ENCODE data around the gene LRATD1. TPM values are rescaled to one million over a fixed set of nuclear protein-coding genes. Genes with fewer than 3 reads are reported as not detected.

LRATD1 gene
- total and polyA plus RNA-seq, 10 of the 15 experiments (the other 5 are each of a cell fraction or from before 2014, with no cell fraction given): 0.02 TPM; not detected in 9

DNA sequence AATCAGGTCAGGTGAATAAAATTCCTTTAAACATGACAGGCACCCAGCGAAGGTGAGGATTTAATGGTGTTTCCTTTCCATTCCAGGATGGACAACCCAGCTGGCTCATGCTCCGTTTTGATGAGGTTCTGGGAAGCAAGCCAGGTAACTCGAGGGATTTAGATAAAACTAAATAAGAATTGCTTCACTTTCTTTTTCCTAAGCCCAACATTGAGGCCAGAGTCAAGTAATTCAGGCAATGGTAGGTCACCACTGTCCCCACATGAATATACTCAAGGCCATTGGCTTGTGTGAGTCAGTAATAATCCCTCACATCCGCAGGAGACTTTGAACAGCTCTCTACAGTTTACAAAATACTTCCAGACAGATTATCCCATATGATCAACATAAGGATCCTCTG, 16.2 kb upstream of the LRATD1 start:
- ChIA-PET POLR2A (no interaction called here), SMC1A (ENCODE audit: uncharacterized antibody, unreplicated experiment) (interaction anchor here (0.9 kb wide), 1 partner anchor 8 kb away, joined by 3 read pairs; no protein-coding TSS in a partner anchor), RAD21 (ENCODE audit: unreplicated experiment) (no interaction called here), CTCF (no interaction called here)
- Histone ChIP-seq H3K9me3 (replicated peaks; ENCODE audit: control insufficient read depth, insufficient read depth, low read length) (no peaks in the 10 kb centered on the region), H3K9ac (ENCODE audit: control insufficient read depth, insufficient read depth, low read length) (no peak overlapping the region), H3K27ac (ENCODE audit: control insufficient read depth, insufficient read depth) (no peak overlapping the region), H4K20me1 (ENCODE audit: control insufficient read depth, insufficient read depth) (no peaks in the 10 kb centered on the region), H3K4me3 (no peak overlapping the region), H3K4me2 (ENCODE audit: control insufficient read depth, insufficient read depth) (no peak overlapping the region), H2AFZ (ENCODE audit: control insufficient read depth, low read depth, low read length) (no peak overlapping the region), H3K79me2 (ENCODE audit: control insufficient read depth, insufficient read depth, low read length) (no peaks in the 10 kb centered on the region), H3K36me3 (ENCODE audit: control insufficient read depth in 2 of 2, insufficient read depth in 2 of 2, low read length in 1 of 2) (no peaks in the 10 kb centered on the region), H3K27me3 (replicated peaks in 1 of 2; ENCODE audit: control insufficient read depth in 2 of 2, insufficient read depth in 2 of 2, low read length in 1 of 2) (no peaks in the 10 kb centered on the region), H3K4me1 (ENCODE audit: control insufficient read depth, insufficient read depth, low read length) (no peaks in the 10 kb centered on the region)
- in situ Hi-C loops (cut with MboI) (no loop called here), intact Hi-C loops (cut with micrococcal nuclease; ENCODE audit: unreplicated experiment) (no loop called here)
- FAIRE-seq: no peak
- no peak for ATAC-seq
- no TSS peak for BruUV-seq (replicated peaks)
- no peak for DNase-seq (ENCODE audit: low read depth, low spot score)
- 9% methylated on average over 4 of the region's 4 CpGs for WGBS (ENCODE audit: insufficient coverage, insufficient replicate concordance, low lambda C conversion rate, missing lambda C conversion rate)
- TF ChIP-seq CREM (IDR thresholded peaks at IDR 0.05; ENCODE audit: low read depth) (no peak), MYB (IDR thresholded peaks at IDR 0.05; ENCODE audit: borderline replicate concordance, low read depth, low read length) (no peak), ETV6 (conservative IDR thresholded peaks at IDR 0.05 in 1 of 2, IDR thresholded peaks at IDR 0.05 in 1 of 2; ENCODE audit: borderline replicate concordance in 1 of 2, low read depth in 1 of 2) (no peak), POLR2AphosphoS2 (IDR thresholded peaks at IDR 0.05; ENCODE audit: low read depth, low read length) (no peak), RB1 (IDR thresholded peaks at IDR 0.05; ENCODE audit: borderline replicate concordance) (no peak), TAF1 (IDR thresholded peaks at IDR 0.05; ENCODE audit: borderline replicate concordance, low read depth, low read length) (no peak), SMC3 (IDR thresholded peaks at IDR 0.05; ENCODE audit: borderline replicate concordance, low read length) (no peak), SIX5 (IDR thresholded peaks at IDR 0.05; ENCODE audit: low read depth, low read length, severe bottlenecking) (no peak), PAX8 (IDR thresholded peaks at IDR 0.05) (no peak), TARDBP (IDR thresholded peaks at IDR 0.05; ENCODE audit: borderline replicate concordance) (no peak), RELA (IDR thresholded peaks at IDR 0.05; ENCODE audit: borderline replicate concordance, partially characterized antibody) (no peak), IKZF2 (IDR thresholded peaks at IDR 0.05) (no peak)
- TF ChIP-seq, protein P1, sequence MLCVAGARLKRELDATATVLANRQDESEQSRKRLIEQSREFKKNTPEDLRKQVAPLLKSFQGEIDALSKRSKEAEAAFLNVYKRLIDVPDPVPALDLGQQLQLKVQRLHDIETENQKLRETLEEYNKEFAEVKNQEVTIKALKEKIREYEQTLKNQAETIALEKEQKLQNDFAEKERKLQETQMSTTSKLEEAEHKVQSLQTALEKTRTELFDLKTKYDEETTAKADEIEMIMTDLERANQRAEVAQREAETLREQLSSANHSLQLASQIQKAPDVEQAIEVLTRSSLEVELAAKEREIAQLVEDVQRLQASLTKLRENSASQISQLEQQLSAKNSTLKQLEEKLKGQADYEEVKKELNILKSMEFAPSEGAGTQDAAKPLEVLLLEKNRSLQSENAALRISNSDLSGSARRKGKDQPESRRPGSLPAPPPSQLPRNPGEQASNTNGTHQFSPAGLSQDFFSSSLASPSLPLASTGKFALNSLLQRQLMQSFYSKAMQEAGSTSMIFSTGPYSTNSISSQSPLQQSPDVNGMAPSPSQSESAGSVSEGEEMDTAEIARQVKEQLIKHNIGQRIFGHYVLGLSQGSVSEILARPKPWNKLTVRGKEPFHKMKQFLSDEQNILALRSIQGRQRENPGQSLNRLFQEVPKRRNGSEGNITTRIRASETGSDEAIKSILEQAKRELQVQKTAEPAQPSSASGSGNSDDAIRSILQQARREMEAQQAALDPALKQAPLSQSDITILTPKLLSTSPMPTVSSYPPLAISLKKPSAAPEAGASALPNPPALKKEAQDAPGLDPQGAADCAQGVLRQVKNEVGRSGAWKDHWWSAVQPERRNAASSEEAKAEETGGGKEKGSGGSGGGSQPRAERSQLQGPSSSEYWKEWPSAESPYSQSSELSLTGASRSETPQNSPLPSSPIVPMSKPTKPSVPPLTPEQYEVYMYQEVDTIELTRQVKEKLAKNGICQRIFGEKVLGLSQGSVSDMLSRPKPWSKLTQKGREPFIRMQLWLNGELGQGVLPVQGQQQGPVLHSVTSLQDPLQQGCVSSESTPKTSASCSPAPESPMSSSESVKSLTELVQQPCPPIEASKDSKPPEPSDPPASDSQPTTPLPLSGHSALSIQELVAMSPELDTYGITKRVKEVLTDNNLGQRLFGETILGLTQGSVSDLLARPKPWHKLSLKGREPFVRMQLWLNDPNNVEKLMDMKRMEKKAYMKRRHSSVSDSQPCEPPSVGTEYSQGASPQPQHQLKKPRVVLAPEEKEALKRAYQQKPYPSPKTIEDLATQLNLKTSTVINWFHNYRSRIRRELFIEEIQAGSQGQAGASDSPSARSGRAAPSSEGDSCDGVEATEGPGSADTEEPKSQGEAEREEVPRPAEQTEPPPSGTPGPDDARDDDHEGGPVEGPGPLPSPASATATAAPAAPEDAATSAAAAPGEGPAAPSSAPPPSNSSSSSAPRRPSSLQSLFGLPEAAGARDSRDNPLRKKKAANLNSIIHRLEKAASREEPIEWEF (IDR thresholded peaks at IDR 0.05; ENCODE audit: insufficient replicate concordance, low read depth, low read length): no peak
- TF ChIP-seq, protein P2, sequence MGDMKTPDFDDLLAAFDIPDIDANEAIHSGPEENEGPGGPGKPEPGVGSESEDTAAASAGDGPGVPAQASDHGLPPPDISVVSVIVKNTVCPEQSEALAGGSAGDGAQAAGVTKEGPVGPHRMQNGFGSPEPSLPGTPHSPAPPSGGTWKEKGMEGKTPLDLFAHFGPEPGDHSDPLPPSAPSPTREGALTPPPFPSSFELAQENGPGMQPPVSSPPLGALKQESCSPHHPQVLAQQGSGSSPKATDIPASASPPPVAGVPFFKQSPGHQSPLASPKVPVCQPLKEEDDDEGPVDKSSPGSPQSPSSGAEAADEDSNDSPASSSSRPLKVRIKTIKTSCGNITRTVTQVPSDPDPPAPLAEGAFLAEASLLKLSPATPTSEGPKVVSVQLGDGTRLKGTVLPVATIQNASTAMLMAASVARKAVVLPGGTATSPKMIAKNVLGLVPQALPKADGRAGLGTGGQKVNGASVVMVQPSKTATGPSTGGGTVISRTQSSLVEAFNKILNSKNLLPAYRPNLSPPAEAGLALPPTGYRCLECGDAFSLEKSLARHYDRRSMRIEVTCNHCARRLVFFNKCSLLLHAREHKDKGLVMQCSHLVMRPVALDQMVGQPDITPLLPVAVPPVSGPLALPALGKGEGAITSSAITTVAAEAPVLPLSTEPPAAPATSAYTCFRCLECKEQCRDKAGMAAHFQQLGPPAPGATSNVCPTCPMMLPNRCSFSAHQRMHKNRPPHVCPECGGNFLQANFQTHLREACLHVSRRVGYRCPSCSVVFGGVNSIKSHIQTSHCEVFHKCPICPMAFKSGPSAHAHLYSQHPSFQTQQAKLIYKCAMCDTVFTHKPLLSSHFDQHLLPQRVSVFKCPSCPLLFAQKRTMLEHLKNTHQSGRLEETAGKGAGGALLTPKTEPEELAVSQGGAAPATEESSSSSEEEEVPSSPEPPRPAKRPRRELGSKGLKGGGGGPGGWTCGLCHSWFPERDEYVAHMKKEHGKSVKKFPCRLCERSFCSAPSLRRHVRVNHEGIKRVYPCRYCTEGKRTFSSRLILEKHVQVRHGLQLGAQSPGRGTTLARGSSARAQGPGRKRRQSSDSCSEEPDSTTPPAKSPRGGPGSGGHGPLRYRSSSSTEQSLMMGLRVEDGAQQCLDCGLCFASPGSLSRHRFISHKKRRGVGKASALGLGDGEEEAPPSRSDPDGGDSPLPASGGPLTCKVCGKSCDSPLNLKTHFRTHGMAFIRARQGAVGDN (IDR thresholded peaks at IDR 0.05): no peak
- TF ChIP-seq, protein P3, sequence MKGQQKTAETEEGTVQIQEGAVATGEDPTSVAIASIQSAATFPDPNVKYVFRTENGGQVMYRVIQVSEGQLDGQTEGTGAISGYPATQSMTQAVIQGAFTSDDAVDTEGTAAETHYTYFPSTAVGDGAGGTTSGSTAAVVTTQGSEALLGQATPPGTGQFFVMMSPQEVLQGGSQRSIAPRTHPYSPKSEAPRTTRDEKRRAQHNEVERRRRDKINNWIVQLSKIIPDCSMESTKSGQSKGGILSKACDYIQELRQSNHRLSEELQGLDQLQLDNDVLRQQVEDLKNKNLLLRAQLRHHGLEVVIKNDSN (IDR thresholded peaks at IDR 0.05; ENCODE audit: borderline replicate concordance, extremely low read length, insufficient read depth, low read depth, low read length): no peak
